ENCODE results near the gene NCOA3. TPM values are rescaled to one million over a fixed set of nuclear protein-coding genes. Genes with fewer than 3 reads are reported as not detected.

NCOA3 gene
- total RNA-seq, 1 experiment from 2014 or later: 31.1 TPM

DNA sequence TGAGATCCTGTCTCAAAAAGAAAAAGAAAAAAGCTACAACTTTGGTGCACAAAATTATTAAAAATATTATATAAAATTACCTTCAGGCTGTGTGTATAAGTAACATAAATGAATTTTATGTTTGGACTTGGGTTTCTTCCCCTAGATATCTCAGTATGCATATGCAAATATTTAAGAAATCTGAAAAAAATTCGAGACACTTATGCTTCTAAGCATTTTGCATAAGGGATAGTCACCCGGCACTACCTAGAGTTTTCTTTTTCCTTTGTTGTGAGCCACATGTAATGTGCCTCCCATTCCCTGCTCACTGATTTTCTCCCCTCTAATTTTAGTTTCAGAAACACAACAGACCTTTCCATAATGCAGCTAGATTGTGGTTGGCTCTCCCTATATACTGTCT lies 79.4 kb downstream of the NCOA3 start:
- no peaks in the 10 kb centered on the region for H3K27me3 ChIP-seq (ENCODE audit: low read length)
- H3K4me2 ChIP-seq (ENCODE audit: low read length): no peak overlapping the region
- H2AFZ ChIP-seq (ENCODE audit: low read length): no peak overlapping the region

DNA sequence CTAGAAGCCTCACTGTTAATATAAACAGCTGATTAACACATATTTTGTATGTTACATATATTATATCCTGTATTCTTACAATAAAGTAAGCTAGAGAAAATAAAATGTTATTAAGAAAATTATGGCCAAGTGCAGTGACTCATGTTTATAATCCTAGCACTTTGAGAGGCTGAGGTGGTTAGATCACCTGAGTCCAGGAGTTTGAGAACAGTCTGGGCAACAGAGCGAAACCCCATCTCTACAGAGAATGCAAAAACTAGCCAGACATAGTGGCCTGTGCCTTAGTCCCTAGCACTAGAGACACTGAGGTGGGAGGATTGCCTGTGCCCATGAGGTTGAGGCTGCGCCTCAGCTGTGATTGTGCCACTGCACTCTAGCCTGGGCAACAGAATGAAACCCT lies 81.9 kb downstream of the NCOA3 start:
- H3K27me3 ChIP-seq (ENCODE audit: low read length): no peaks in the 10 kb centered on the region
- H3K4me1 ChIP-seq (ENCODE audit: insufficient read depth, low read length): 0 out of 2 replicates have a peak, but pooled peaks cover 4% of the 10 kb centered on the region
- peaks cover 47% of the 10 kb centered on the region for H3K79me2 ChIP-seq (ENCODE audit: low read length)
- DNase-seq (no peak), ATAC-seq (no peak)
- H3K27ac ChIP-seq (ENCODE audit: low read length): no peak overlapping the region
- H3F3A ChIP-seq (ENCODE audit: low read length, unreplicated experiment): no peaks in the 10 kb centered on the region
- H3K4me2 ChIP-seq (ENCODE audit: low read length): no peak overlapping the region
- BruUV-seq (replicated peaks): no TSS peak
- no peaks in the 10 kb centered on the region for H3K9me2 ChIP-seq (replicated peaks; ENCODE audit: low read length)
- no peak overlapping the region for H3K9ac ChIP-seq (ENCODE audit: low read length)
- H2AFZ ChIP-seq (ENCODE audit: low read length): no peak overlapping the region
- TF ChIP-seq EZH2phosphoT487 (IDR thresholded peaks at IDR 0.05; ENCODE audit: borderline replicate concordance, low read length) (no peak), EZH2 (IDR thresholded peaks at IDR 0.05; ENCODE audit: low read length, unreplicated experiment) (no peak)
- TF ChIP-seq, protein P1, sequence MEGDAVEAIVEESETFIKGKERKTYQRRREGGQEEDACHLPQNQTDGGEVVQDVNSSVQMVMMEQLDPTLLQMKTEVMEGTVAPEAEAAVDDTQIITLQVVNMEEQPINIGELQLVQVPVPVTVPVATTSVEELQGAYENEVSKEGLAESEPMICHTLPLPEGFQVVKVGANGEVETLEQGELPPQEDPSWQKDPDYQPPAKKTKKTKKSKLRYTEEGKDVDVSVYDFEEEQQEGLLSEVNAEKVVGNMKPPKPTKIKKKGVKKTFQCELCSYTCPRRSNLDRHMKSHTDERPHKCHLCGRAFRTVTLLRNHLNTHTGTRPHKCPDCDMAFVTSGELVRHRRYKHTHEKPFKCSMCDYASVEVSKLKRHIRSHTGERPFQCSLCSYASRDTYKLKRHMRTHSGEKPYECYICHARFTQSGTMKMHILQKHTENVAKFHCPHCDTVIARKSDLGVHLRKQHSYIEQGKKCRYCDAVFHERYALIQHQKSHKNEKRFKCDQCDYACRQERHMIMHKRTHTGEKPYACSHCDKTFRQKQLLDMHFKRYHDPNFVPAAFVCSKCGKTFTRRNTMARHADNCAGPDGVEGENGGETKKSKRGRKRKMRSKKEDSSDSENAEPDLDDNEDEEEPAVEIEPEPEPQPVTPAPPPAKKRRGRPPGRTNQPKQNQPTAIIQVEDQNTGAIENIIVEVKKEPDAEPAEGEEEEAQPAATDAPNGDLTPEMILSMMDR (conservative IDR thresholded peaks at IDR 0.05; ENCODE audit: low read depth, low read length): no peak
- POLR2A ChIA-PET (ENCODE audit: unreplicated experiment): no interaction called here
- no peaks in the 10 kb centered on the region for H4K20me1 ChIP-seq (ENCODE audit: low read length)
- CTCF ChIA-PET: no interaction called here
- H3K36me3 ChIP-seq (ENCODE audit: low read depth, low read length): peaks cover 3% of the 10 kb centered on the region; the same call in 1 of the 2 replicates
- no peak overlapping the region for H3K4me3 ChIP-seq (ENCODE audit: low read length)
- intact Hi-C loops (cut with micrococcal nuclease): no loop called here
- H3K9me3 ChIP-seq (ENCODE audit: low read length): no peaks in the 10 kb centered on the region

More for the DNA sequence above, 79.4 kb downstream of the NCOA3 start:
- DNase-seq (no peak), ATAC-seq (no peak)
- BruUV-seq (replicated peaks): no TSS peak
- H3K9ac ChIP-seq (ENCODE audit: low read length): no peak overlapping the region
- H3F3A ChIP-seq (ENCODE audit: low read length, unreplicated experiment): no peaks in the 10 kb centered on the region
- no peaks in the 10 kb centered on the region for H3K9me3 ChIP-seq (ENCODE audit: low read length)
- H3K4me1 ChIP-seq (ENCODE audit: insufficient read depth, low read length): peaks cover 23% of the 10 kb centered on the region
- no peak overlapping the region for H3K27ac ChIP-seq (ENCODE audit: low read length)
- H4K20me1 ChIP-seq (ENCODE audit: low read length): no peaks in the 10 kb centered on the region
- POLR2A ChIA-PET (ENCODE audit: unreplicated experiment): no interaction called here
- H3K4me3 ChIP-seq (ENCODE audit: low read length): no peak overlapping the region
- H3K79me2 ChIP-seq (ENCODE audit: low read length): peaks cover 62% of the 10 kb centered on the region
- TF ChIP-seq EZH2 (IDR thresholded peaks at IDR 0.05; ENCODE audit: low read length, unreplicated experiment): no peak
- TF ChIP-seq EZH2phosphoT487 (IDR thresholded peaks at IDR 0.05; ENCODE audit: borderline replicate concordance, low read length): no peak
- TF ChIP-seq, protein P1 (conservative IDR thresholded peaks at IDR 0.05; ENCODE audit: low read depth, low read length): no peak
- H3K9me2 ChIP-seq (replicated peaks; ENCODE audit: low read length): no peaks in the 10 kb centered on the region
- intact Hi-C loops (cut with micrococcal nuclease): no loop called here
- CTCF ChIA-PET: no interaction called here
- H3K36me3 ChIP-seq (ENCODE audit: low read depth, low read length): peaks cover 3% of the 10 kb centered on the region; the same call in 1 of the 2 replicates

GRCh38 chr20:47585087-47585747 lies 83.5 kb downstream of the NCOA3 start:
- H2AFZ ChIP-seq (ENCODE audit: low read length): no peak overlapping the region
- peaks cover 31% of the 10 kb centered on the region for H3K79me2 ChIP-seq (ENCODE audit: low read length)
- peaks cover 3% of the 10 kb centered on the region; the same call in 1 of the 2 replicates for H3K36me3 ChIP-seq (ENCODE audit: low read depth, low read length)
- no peaks in the 10 kb centered on the region for H3K9me2 ChIP-seq (replicated peaks; ENCODE audit: low read length)
- CTCF ChIA-PET: no interaction called here
- H4K20me1 ChIP-seq (ENCODE audit: low read length): no peaks in the 10 kb centered on the region
- intact Hi-C loops (cut with micrococcal nuclease): no loop called here
- no peaks in the 10 kb centered on the region for H3K27me3 ChIP-seq (ENCODE audit: low read length)
- H3K9ac ChIP-seq (ENCODE audit: low read length): no peak overlapping the region
- no peak overlapping the region for H3K4me2 ChIP-seq (ENCODE audit: low read length)
- DNase-seq (no peak), ATAC-seq (no peak)
- no peaks in the 10 kb centered on the region for H3F3A ChIP-seq (ENCODE audit: low read length, unreplicated experiment)
- H3K9me3 ChIP-seq (ENCODE audit: low read length): no peaks in the 10 kb centered on the region
- TSS peak; percentile 10 for BruUV-seq (replicated peaks)
- H3K27ac ChIP-seq (ENCODE audit: low read length): no peak overlapping the region
- no peak overlapping the region for H3K4me3 ChIP-seq (ENCODE audit: low read length)
- peaks cover 7% of the 10 kb centered on the region; the same call in 1 of the 2 replicates for H3K4me1 ChIP-seq (ENCODE audit: insufficient read depth, low read length)
- POLR2A ChIA-PET (ENCODE audit: unreplicated experiment): no interaction called here
- TF ChIP-seq, protein P1 (conservative IDR thresholded peaks at IDR 0.05; ENCODE audit: low read depth, low read length): no peak
- no peak for TF ChIP-seq EZH2 (IDR thresholded peaks at IDR 0.05; ENCODE audit: low read length, unreplicated experiment)
- TF ChIP-seq EZH2phosphoT487 (IDR thresholded peaks at IDR 0.05; ENCODE audit: borderline replicate concordance, low read length): no peak
